ENCODE data around the gene SPATA18.
"Not testable (repeated sequence)": the region's sequence is repeated elsewhere in the genome, so short reads cannot be mapped to it uniquely, and the experiment has no call there.

The SPATA18 gene

GRCh38 chr4:52052475-52052780, 1.3 kb downstream of the SPATA18 start:
- no peak for DNase-seq

DNA sequence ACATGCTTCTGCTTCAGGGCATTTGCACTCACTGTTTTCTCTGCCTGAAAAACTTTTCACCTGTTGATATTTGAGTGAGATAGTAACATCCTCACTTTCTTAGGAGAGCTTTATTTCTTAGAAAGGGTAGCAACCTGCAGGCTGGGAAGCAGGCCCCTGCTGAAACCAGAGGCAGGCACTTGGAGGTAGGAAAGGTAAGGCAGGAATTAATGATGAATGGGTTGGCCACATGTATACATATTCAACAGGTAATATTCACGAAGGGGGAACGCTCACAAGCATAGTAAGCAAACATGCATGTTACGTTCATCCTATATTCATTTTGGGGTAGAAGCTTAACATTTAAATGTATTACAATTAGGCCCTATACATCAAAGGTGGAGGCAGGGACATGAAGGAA, 3.1 kb downstream of the SPATA18 start:
- DNase-seq = no peak

DNA sequence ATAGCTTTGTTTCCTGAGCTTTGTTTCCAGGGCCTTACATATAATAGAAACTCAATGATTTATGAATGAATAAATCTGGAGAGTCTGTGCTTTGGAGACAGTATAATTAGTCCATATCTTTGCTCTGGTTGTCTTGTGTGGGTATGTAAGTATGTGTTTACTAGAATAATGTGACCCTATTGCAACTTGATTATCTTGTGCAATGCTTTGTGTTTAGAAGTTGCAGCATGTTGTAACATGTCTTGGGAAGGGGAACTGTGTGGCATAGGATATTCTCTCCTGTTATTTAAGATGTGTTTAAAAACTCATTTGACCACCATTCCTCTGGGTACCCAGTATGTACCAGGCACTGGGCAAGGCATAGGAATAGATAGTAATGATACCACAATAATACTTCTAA, 6.1 kb downstream of the SPATA18 start:
- no peak for DNase-seq

DNA sequence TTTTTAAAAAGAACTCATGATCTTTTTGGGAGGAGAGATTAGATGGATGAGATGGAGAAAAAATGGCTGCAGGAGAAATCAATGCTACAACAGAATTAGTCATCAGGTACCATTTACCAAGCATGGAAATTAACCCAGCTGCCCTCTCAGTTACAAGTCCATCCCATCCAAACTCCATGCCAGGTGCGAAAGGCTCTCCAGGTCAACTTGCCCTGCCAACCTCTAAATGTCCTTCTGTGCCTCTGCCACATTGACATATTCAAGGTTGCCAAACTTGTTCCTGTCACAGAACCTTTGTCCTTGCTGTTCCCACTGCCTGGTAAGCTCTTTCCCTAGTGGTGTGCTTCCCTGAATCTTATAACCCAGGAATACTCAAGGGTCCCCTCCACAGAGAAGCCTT, 7.2 kb downstream of the SPATA18 start:
- no peak for DNase-seq

- DNase-seq = no peak
Measured at GRCh38 chr4:52059372-52059771, 8.3 kb downstream of the SPATA18 start.

DNA sequence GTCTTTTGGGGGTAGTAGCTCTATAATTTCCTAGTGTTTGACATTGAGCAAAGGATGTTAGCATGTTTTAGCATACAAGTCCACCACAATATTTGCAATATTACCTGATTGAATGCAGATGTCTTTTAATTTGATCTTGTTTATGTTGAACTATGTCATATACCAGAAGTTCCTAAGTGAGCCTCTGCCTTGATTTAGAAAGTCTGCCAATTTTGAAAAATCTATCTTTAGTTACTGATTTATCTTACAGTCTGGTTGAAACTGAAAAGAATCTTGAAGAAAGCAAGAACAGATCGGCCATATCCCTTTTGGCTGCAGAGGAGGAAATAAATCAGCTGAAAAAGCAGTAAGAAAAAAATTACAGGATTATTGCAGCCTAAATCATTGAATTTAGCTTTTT, 18.5 kb downstream of the SPATA18 start:
- DNase-seq = no peak

DNA sequence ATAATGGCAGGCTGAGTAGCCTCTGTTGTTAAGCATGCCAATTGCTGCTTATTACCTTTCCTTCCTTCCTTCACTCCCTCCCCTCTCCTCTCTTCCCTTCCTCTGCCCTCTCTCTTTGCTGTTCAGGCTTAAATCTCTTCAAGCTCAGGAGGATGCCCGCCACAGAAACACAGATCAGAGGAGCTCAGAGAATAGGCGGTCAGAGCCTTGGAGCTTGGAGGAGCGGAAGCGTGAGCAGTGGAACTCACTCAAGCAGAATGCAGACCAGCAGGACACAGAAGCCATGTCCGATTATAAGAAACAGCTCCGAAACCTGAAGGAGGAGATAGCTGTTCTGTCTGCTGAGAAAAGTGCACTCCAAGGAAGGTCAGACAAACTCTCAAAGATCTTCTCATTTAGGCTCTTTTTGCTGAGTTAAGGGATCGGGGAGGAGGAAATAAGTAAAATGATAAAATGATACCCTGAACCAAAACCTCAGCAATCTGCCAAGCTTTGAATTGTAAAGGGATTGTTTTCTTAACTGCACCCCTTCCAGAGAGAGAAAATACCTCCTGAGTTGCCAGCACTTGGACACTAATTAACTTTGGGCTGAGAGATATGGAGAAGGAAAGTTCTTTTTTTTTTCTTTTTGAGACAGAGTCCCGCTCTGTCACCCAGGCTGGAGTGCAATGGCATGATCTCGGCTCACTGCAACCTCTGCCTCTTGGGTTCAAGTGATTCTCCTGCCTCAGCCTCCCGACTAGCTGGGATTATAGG, 20.9 kb downstream of the SPATA18 start:
- DNase-seq = no peak

- DNase-seq = no peak
Measured at GRCh38 chr4:52076731-52077130, 25.6 kb downstream of the SPATA18 start.

DNA sequence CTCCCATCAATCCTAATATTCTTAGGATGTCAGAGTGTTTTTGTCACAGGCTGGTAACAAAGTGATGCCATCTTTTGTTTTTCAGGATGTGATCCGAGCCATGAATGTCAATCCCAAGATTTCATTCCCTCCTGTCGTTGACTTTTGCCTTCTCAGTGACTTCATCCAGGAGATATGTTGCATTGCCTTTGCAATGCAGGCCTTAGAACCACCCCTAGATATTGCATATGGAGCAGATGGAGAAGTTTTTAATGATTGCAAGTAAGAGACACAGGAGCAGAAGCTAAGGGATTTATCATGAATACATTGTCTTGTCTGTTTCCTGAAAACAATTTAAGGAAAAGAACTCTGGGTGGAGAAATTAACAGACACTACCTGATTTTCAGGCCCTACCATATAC, 28.6 kb downstream of the SPATA18 start:
- no peak for DNase-seq

DNA sequence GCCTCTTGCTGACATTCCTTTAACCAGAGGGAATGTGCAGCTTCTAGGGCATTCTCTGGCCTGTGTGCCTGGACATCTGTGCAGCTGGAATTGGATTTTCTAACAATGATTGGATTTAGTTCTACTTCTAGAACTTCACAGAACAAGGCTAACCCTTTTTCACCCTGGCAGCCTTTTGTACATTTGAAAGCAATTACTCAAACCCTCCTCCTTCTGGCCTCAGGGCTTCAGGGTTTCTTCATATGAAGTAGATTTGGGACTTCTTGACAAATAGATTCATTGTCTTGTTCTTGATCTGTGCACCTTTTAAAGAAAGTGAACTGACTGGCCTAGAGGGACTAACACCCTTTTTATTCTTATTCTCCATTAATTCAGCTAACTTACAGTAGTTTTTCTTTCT, 30.1 kb downstream of the SPATA18 start:
- no peak for DNase-seq

DNA sequence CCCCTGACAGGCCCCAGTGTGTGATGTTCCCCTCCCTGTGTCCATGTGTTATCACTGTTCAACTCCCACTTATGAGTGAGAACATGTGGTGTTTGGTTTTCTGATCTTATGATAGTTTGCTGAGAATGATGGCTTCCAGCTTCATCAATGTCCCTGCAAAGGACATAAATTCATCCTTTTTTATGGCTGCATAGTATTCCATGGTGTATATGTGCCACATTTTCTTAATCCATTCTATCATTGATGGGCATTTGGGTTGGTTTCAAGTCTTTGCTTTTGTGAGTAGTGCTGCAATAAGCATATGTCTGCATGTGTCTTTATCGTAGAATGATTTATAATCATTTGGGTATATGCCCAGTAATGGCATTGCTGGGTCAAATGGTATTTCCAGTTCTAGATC, 35.3 kb downstream of the SPATA18 start:
- not testable (repeated sequence) for DNase-seq

GRCh38 chr4:52091801-52092200, 40.7 kb downstream of the SPATA18 start:
- DNase-seq = no peak

DNA sequence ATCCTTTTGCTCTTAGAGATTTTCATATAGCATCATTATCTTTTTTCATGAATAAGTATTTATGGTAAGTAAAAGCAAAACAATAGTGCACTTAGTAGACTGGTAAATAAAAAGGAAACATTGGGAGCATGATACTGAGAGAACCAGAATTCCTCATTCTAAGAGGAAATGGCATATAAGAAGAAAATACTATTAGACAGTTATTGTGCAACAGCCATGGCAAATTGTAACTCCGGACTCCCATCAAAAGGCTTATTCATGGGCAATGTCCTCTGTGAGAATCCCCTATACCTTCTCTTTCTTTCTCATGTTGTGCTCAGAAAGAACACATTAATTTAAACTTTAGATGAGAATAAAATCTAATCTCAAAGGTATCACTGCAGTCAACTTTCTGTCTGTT, 42.4 kb downstream of the SPATA18 start:
- no peak for DNase-seq

- no peak for DNase-seq
Measured at GRCh38 chr4:52094376-52095145, 43.5 kb downstream of the SPATA18 start.

- no peak for DNase-seq
Measured at GRCh38 chr4:52095374-52095773, 44.3 kb downstream of the SPATA18 start.

- no peak for DNase-seq
Measured at GRCh38 chr4:52096048-52096447, 44.9 kb downstream of the SPATA18 start.

- no peak for DNase-seq
Measured at GRCh38 chr4:52098618-52099017, 47.5 kb downstream of the SPATA18 start.

DNA sequence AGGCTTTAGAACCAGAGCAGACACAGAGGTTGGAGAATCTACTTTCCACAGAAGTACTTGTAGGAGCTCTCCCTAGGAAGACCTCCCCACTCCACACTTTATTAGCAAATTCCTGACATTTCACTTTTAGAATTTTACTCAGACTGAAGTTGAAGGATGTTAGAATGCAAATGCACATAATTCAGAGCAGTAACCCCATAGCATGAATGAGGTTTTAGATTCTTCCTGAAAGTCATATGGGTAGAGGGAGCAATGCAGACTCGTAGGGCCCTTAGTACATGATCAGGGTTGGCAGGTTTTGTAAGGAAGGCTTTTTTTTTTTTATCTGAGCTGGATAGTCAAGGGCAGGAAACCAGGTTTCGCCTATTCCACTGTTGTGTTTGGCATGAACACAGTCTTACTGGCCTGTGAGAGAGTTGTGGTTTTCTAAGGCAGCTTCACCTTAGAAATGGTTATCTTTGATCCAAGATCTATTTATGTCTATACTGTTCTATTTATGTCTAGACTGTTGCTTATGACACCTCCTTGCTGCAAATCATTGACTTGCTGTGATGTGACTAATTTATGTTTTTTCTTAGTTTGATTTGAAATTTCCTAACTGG, 48.9 kb downstream of the SPATA18 start:
- DNase-seq = no peak

DNA sequence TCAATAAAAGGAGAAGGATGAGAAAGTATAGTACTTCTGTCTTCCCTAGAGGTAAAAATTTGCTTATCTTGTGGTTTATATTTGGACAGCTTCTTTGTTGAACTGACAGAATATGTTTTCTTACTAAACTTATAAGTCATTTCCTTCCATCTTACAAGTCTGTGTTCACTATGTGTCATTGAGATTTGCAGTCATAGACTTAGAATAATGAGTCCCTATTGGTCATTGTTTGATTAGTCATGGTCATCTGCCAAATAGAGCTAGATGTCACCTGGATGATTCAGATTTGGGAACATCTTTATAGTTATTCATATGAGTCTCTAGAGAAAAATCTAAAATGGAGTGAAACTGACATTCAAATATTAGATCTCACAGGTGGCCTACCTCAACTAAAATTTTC, 51.5 kb downstream of the SPATA18 start:
- no peak for DNase-seq

- DNase-seq = no peak
Measured at GRCh38 chr4:52103319-52103718, 52.2 kb downstream of the SPATA18 start.

DNA sequence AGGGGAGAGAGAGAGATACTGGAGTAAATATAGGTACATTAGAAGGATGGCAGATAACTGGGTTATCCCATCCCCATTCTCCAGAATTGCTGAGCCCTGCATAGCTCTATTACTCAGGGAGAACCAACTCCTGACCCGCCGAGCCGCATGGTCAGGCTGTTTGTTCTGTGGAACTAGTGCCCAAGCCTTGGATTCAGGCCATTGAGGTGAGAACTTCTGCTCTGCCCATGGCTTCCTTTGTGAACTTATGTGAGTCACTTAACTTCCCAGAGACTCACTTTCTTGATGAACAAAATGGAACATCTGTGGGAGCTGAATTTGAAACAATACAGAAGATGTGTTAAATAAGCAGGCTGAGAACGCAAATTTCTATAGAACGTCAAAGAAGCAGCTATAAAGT, 54.2 kb downstream of the SPATA18 start:
- no peak for DNase-seq

GRCh38 chr4:52106191-52106590, 55.1 kb downstream of the SPATA18 start:
- no peak for DNase-seq

GRCh38 chr4:52106660-52107059, 55.6 kb downstream of the SPATA18 start:
- DNase-seq = no peak

- no peak for DNase-seq
Measured at GRCh38 chr4:52107336-52107735, 56.2 kb downstream of the SPATA18 start.

Data from CD4-positive, alpha-beta T cell treated with Interleukin-4 for 1 hour (primary cell).